HG03196 (cell line): ENCODE measurements around the gene PRKAR1B.

Experiments
- ATAC-seq: cut with Tn5 transposase; IDR thresholded peaks from one replicate; pipeline ENCODE4 v1.9.1; 2021; ENCODE audit not compliant: unreplicated experiment

The PRKAR1B gene

DNA sequence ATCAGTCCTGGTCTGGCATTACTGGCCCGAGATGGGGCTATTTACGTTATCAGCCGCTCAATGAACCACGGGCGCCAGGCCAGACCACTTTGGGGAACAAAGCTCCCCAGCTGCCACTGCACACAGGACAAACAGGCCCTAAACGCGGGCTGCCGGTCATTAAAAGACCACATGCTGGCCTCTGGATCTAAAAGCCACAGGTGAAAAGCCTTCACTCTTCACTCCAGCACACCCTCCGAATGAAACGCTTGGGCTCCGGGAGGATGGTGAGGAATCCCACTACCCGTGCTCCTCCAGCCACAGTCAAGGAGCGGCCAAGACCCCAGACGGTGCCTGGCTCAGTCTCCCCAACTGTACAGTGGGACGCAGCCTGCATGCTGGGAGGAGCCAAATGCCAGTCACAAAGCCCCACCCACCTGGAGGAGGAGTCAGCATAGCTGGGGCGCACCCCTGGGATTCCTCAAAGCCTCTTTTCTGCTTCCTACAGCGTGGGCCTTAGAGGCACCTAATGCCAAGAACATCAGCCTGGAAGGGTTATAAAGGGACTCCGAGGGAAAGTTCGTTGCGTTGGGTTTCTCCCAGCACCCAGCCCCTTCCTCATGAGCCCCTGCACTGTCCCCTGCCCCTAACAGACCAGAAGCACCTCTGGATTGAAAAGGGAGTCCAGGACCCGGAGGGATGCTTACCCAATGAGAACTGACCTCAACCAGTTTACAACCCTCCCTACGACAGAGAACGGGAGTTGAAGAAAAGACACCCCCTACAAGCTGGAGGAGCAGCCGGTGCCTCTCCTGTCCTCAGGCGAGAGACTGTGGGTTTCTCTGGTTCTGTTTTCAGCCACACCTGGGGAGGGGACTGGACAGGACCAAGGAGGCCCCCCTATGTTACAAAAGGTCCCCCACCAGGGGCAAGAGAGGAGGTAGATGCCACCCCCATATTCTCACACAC, 212.2 kb downstream of the PRKAR1B start:
- no peak for ATAC-seq

- ATAC-seq = no peak
Observed at GRCh38 chr7:514242-514641, 212.8 kb downstream of the PRKAR1B start.

DNA sequence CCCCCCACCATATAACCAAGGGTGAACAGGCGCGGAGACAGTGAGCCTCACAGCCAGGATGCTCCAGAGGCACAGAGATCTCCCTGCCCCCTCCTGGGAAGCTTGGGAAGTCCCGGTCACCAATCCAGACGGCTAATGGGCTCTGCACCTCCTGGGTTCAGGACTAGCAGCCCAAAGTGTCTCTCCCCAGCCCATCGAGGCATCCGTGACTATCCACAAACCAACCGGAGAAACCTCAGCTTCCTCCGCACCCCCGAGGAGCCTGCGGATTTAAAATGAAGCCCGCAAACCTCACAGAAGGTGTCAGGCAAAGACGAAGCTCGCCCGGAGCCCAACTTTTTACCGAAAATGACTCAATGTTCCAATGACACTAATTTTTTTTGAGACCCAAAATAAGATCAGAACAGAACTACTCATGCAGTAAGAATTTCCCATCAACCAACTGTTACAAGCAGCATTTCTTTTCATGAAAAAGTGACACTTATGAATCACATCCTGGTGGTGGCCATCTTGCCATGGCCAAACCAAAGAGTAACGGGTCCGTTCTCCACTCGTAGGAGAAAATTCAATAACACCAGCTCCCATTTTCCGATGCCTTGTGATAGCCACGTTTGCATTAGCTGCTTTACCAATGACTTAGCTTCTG, 213.4 kb downstream of the PRKAR1B start:
- ATAC-seq = no peak

GRCh38 chr7:512541-513311, 214.4 kb downstream of the PRKAR1B start:
- ATAC-seq = no peak

DNA sequence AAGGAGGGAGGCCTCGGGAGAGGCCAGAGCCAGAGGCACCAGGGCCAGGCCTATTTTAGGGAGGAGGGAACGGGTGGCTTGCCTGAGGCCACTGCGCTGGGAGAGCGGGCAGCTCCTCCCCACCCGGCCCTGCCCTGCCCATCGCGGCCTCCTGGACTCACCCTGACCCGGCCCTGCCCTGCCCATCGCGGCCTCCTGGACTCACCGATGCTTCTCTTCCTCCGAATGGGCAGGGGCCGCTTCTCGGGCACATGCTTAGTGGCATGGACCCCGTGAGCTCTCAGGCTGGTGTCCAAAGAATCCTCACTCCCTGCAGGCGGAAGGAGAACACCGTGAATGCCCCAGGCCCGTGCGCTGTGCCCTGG, 215.0 kb downstream of the PRKAR1B start:
- no peak for ATAC-seq

DNA sequence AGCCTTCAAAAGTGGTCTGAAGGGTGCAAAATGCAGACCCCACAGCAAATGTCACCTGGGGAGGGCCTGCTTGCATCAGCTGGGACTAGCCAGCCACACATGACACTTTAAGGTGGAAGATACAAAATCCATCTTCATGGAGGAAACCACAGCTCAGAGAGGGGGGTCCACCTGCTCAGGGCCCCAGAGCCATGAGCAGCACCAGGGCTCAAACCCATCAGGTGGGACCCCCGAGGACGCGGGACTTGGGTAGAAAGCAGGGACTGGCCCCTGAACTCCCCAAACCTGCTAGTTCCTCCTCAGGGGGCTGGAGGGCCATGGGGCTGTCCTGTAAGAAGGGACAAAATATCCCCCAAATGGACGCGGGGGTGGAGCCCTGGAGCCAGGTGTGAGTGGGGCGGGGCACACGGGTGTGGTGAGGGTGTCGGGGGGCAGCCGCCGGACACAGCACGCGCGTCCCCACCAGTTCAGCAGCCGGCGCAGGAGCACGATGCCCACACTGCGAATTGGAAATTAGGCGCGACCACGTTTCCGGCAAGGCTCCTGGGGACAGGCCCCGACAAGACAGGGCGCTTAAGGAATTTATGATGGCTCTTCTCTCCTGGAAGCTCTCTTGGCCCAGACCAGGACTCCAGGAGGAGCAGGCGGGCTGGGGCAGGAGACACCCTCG, 215.5 kb downstream of the PRKAR1B start:
- no peak for ATAC-seq

DNA sequence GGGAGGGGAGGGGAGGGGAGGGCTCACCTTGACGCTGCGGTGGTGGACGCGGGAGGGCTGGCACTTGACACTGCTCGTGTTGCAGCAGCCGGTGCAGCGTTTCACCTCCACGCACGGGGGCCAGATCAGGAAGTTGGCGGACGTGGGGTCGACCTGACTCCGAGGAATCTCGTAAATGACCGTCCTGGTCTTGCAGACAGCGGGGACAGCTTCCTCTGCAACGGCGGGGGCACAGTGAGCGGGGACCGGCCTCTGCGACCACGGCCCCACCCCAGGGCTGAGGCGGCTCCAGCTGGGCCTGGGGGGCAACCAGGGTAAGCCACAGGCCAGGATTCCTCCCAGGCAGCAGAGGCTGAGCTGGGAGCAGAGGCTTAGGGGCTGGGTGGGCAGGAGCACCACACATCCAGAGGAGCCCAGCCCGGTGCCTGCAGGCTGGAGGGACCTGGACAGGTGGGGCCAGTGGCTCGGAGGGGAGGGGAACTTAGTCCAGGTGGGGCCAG, 216.2 kb downstream of the PRKAR1B start:
- no peak for ATAC-seq

DNA sequence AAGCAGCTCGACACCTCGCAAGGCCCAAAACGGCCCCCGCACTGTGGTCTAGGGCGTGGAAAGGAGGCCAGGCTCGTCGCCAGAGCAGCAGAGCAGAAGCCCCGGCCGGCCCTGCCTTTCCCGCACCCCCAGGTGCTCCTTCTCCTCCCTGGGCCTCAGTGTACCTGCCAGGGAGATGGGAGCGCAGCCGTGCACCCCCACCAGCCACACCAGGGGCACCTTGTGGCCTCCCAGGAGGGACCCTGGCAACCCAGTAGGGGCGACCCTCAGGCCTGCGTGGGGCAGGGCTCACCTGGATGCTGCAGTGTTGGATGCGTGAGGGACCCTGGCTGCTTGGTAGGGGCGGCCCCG, 217.0 kb downstream of the PRKAR1B start:
- no peak for ATAC-seq

DNA sequence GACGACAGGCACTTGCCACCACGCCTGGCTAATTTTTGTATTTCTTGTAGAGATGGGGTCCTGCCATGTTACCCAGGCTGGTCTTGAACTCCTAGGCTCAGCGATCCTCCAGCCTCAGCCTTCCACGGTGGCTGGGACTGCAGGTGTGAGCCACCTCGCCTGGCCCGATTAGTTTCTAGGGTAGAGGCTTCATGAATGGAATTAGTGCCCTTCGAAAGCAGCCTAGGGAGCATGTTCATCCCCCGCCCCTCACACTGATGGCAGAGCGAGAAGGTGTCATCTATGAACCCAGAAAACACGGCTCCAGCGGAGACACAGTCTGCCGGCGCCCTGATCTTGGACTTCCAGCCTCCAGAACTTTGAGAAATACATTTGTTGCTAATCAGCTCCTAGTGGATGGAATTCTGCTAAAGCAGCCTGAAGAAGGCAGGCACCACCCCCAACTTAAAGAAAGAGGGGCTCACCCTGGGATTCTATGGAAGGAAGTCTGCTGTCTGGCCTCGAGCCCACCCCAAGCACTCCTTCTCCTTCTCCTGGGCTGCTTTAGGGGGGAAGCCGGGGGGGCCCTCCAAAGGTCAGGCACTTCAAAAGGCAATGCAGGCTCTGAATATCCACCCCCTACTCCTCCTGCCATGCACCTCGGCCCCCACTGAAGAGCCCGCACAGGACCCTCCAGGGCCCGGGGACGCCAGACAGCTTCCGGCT, 217.5 kb downstream of the PRKAR1B start:
- no peak for ATAC-seq

DNA sequence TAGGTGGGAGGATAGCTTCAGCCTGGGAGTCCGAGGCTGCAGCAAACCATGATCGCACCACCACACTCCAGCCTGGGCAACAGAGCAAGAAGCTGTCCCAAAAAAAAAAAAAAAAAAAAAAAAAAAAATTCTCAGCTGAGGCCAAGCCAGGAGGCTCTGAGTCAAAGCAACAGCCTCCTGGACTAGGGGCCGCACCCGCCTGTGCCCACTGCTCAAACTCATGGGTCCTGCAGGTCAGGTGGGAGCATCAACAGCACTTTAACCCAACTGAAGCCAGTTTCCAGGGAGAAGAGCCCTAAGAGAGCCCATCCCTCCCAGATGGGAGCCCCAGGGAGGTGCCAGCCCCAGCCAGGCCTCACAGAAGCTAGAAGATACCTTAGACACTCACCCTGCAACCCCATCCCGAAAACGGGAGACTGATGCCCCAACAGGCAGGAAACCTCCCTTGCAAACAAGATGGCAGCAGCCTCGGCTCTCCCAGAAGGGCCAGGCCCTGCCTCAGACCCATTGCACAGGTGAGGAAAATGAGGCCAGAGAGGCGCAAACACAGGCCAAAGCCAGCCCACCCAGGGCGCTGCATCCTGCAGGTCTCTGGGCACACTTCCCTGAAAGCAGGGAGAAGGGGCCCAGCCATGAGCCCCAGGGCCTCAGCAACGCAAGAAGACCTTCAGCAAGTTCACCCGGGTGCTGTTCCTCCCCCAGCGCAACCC, 218.5 kb downstream of the PRKAR1B start:
- ATAC-seq = no peak

GRCh38 chr7:507623-508300, 219.3 kb downstream of the PRKAR1B start:
- no peak for ATAC-seq

- ATAC-seq = no peak
Observed at GRCh38 chr7:506921-507622, 220.0 kb downstream of the PRKAR1B start.

DNA sequence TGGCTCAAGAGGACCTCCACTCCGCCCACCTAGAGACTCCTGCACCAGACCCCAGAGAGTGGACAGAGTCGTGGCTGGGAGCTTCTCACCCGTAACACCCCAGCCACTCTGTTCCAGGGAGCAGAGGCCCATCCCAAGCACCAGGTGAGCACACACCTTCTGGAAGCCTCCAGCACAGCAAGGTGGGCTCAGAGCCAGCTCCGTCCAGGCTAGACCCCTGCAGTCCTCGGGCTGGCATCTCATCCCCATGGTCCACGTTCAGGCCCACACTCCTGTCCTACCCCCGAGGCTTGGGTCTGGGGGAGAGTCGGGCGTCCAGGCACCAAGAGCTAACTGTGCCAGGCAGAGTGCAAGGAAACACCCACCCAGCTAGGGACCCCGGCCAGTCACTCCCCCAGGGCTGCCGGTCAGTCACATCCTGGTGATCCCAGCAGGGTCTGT, 220.7 kb downstream of the PRKAR1B start:
- ATAC-seq = no peak

GRCh38 chr7:505171-505570, 221.9 kb downstream of the PRKAR1B start:
- ATAC-seq = no peak

DNA sequence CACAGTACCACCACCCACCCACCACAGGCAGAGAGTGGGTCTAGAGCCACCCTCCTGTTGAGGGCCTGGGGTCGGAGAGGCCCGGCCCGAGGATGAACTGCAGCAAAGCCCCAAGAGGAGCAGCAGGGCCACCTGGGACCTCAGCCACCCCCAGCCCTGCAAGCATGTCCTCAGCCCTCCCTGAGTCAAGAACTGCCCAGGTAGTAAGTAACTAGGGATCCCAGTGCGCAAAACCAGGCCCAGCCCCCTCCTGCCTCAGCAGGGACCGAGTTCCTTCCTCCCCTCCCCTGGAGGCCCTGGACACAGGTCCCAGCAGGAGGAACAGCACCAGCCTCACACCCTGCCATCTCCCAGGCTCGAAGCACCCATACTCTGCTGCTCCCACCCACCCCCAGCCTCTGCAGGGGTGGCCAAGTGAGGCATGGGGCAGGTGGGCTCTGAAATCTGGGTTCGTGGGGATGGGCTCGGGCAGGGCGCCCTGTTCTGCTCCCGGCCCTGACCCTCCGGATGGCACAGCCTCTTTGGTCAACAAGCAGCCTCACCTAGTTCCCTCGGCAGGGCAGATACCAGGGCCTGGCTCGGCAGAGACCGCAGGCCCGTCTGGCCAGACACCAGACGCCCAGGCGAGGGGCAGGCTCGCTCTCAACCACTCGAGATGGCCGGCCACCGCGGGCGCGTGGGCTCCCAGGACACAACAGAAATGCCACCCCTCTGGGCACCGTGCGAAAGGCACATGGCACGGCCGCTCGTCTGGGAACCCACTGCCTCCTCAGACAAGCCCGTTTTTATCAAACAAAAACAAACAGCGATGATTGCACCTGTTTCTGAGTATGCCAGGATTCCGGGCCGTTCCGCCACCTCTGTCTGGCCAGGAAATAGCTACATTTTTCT, 222.6 kb downstream of the PRKAR1B start:
- ATAC-seq = no peak

DNA sequence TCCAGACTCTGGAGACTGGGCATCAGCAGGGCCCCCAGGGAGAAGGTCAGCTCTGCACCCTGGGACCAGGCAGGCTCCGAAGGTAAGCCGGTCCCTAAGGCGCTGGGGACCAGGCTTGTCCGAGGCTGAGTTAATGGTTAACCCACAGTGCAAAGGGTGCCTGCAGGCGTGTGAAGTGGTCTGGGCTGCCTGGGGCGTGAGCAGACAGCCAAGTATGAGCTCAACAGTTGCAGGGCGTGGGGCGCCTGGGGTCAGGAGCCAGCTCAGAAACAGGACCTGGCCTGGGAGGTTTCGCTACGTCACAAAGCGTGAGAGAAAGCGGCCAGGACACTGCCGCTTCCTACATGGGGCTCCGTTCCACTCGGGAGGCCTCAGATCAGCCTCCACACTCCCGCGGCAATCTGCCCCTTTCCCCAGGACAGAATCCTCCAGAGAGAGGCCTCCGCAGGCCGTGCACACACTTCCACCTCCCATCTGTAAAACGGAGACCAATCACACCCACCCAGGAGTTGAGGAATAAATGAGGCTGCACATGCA, 223.4 kb downstream of the PRKAR1B start:
- no peak for ATAC-seq

DNA sequence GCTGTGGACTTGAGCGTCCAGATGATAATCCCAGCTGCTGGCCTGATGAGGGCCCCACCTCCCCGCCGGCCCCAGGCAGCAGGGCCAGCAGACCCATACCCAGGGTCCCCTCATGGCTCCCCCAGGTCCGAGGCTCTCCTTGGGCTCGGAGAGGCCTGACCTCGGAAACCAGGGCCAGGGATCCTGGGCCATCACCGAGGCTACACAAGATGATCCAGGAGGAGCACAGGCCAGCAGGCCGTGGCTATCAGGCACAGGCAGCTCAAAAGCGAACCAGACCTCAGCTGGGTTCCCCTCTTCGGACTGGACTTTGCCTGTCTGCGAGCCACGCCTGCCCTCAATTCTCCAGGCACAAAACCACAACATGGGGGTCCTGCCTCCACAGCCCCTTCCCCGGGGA, 224.8 kb downstream of the PRKAR1B start:
- ATAC-seq = no peak
